Measurements from ENCODE around the gene KCMF1.
A peak's percentile ranks its signal among the peaks of the same experiment; 100 is the strongest.

Gene KCMF1

DNA sequence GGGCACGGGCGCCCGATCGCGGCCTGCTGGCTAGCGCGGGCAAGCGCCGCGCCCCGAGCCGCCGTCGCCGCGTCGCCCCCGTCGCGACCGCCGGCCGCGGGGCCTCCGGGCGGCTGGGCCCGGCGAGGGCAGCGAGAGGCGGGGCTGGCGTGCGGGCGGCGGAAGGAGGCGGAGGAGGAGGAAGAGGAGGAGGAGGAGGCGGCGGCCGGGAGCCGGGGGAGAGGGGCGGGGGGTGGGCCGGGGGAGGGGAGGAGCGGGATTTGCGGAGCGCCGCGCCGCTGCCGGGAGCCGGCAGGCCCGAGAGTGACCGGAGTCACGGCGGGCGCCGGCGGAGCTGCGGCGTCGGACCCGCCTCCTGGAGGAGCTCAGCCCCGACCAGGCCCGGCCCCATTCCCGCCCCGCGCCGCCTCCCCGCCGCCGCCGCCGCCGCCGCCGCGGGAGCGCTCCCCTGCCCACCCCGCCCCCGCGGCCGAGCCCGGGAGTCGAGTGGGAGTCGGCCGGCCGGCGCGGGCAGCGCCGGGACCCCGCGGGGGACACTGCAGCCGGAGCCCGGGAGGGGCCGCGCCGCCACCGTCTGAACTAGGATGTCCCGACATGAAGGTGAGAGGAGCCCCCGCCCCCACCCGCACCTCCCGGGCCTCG lies at the start of gene KCMF1:
Gene KCMF1 (plus strand): TSS at position 294 of the 642 bp plus-strand sequence. CDS start 291 bp downstream, at position 585.
- peak; percentile 70 to 81 for DNase-seq

DNA sequence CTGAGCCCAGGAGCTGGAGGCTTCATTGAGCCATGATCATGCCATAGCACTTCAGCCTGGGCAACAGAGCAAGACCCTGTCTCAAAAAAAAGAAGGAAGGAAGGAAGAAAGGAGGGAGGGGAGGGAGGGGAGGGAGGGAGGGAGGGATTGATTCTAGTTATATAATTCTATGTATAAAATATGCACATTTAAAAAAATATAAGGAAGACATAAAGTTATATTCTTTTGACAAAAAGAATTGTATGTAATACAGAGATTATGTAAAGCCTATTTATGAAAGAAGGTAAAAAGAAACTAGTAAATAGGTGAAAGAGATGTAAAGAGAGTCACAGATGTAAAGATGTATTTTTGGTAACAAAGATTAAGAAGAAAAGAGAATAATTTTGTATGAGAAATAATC lies 48.0 kb upstream of the KCMF1 start:
- DNase-seq, result no peak

DNA sequence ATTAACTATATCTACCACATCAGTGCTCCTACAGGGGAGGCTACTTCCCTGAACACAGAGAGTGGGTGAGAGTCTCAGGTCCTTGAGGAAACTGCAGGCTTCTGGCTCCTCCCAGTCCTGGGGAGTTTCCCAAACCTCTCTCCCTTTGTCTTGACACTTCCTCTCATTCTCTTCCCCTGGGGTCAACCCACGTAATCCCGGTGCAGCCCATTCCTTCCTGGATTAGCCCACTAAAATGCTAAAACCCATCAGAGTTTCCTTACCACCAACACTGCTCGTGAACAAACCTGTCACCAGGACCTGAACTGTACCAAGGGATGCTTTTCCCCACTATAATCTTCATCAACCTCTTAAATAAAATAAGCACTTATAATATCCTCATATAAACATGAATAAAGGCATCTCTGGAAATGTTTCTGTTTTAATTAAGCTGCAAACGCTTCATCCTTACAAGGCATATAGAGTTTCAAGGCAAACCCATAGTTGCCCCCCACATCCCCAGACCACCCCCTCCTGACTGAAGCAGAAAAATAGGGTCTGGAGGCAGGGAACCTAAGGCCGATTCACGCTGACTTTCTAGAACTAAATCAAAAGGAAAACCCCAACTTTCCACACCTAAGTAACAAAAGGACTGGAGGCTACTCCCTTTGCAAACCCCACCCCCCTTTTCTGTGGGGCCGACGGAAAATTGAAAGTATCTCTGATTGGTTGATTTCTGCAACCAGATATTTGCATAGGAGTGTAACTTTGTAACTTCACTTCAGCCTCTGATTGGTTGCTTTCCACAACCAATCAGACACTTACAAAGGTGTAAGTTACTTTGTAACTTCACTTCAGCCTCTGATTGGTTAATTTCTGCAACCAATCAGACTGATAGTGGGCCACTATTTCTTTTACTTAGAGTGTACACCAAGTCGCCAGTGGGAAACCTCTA lies 46.5 kb upstream of the KCMF1 start:
- DNase-seq, result peak; percentile 45 to 55

DNA sequence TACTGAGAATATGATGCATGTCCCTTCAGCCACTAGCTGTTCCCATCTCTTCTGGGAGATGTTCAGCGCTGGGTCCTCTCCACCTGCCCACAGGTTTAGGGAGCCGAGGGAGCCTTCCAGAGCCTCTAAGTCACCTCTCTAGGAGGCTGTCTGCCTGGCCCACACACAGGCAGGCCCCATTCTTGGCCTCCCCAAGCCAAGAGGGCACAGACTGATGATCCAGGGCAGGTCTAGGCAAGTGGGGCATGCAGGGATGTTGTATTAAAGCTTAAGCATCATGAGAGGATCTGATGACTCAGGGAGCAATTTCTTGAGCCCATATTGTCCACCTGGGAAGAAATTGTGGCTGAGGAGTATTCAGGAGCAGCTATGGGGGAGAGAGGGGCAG lies 45.6 kb upstream of the KCMF1 start:
- no peak for DNase-seq

DNA sequence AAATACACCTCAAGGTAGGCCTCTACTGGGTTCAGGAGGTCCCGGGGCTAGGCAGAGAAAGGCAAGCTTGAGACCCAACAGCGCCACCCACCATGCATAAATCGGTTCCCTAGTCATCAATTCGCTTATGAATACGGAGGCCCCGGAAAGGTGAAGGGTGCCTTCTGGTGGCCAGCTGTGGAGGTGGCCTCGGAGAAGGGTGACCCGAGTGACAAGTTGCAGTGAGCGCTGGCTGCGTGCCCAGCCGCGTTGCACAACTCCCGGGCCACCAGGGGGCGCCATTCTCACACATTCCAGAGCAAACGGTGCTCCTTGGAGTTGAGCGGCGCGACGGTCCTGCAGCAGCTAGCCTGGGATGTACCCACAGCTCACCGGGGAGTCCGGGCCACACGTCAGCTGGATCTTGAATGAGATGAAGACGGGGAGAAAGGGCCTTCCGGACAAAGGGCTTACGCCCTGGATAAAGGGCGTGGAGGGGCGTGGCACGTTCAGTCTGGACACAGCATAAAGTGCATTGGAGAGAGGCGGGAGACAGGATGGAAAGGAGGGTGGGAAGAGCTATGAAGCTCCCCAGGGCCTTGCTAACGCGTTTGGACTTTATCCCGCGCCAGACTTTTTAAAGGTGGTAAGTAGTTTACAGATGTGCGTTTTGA lies 45.1 kb upstream of the KCMF1 start:
- DNase-seq, result peak; percentile 100

DNA sequence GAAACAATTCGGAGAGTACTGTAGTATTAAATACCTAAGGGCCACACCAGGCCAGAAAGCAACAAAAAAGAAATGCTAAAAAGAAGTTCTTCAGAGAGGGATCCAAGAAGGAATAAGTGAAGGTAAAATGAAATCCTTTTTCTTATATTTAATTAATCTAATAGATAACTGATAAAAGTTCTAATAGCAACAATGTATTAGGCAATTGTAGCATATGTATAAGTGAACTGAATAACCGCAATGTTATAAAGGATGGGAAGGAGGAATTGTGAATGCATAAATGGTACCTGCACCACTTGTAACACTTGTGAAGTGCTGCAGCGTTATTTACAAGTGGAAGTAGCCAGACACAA lies 43.7 kb upstream of the KCMF1 start:
- DNase-seq, result no peak

DNA sequence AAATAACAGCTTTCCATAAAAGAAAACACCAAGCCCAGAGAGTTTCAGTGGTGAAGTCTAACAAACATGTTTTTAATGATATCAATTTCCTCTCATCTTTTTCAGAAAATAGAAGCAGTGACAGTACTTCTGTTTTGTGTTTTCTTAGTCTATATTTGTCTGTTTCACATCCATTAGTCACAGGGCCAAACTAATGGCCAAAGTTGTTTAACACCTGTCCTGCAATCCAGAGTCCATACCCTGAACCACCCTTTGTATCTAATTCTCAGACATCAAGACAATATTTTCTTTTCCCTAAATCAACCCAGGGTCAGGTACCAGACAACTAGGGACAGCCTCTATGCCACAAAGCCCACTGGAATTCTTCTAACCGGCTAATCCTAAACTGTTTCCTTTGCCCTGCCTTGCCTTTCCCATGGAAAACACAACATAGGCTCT lies 39.6 kb upstream of the KCMF1 start:
- DNase-seq, result no peak

DNA sequence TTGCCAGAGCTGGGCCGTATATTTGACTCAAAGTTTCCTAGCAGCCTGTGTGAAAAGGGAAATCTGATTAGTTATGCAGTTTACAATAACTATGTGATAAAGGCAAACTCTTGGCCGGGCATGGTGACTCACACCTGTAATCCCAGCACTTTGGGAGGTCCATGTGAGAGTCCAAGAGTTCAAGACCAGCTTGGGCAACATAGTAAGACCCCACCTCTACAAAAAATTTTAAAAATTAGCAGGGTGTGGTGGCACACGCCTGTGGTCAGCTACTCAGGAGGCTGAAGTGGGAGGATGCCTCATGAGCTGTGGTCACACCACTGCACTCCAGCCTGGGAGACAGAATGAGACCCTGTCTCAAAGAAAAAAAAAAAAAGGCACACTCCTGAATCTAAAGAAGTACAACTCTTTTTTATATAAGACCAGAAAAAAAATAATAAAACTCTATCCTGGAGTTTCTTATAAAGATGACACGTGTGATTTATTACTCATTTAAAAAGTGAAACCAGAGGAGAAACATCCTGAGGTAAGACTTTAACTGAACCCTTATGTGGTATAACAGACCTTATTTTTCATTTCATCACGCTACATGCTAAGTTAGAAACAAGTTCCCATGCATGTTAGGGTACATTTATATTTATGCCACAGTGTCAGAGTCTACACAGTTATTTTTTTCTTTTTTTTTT lies 32.6 kb upstream of the KCMF1 start:
- DNase-seq, result peak; percentile 60 to 62

DNA sequence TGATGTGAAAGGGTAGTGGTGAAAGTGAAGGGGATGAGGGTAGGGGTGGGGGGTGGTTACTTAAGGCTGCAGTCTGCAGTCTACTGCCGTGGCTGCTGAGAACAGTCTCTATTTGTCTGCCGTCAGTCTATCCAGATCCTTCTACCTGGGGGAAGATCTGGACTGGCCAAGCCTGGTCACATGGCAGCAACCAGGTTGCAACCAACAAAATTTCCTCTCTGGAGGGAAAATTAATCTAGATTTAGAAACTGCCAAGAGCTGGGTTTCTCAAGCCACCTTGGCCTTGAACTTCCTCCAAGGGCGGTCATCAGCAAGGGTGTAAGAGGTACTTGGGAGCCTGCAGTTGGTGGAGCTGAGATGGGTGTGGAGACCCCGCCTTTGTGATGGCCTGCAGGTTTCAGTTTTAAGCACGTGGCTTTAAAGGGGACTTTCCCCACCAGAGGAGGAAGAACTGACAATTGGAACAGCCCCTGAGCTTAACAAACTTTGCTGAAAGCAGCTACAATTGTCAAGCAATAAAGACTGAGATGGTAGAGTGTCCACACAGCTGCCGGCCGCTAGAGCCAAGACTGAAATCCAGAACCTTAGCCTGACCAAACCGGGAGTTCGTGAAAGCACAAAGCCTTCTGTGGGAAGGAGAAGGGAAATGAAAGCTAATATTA lies 31.4 kb upstream of the KCMF1 start:
- peak; percentile 72 for DNase-seq

DNA sequence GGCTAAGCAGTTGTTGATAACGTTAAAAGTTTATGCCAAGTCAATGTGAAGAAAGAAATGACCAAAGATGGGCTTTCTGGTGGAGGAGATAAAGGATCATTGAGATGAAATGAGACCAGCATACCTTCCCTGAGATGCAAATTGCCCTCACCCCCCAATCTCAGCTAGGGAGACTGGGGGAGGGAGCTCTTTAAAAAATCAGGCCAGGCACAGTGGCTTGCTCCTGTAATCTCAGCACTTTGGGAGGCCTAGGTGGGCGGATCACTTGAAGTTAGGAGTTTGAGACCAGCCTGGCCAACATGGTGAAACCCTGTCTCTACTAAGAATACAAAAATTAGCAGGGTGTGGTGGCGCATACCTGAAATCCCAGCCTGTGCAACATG lies 30.9 kb upstream of the KCMF1 start:
- no peak for DNase-seq

DNA sequence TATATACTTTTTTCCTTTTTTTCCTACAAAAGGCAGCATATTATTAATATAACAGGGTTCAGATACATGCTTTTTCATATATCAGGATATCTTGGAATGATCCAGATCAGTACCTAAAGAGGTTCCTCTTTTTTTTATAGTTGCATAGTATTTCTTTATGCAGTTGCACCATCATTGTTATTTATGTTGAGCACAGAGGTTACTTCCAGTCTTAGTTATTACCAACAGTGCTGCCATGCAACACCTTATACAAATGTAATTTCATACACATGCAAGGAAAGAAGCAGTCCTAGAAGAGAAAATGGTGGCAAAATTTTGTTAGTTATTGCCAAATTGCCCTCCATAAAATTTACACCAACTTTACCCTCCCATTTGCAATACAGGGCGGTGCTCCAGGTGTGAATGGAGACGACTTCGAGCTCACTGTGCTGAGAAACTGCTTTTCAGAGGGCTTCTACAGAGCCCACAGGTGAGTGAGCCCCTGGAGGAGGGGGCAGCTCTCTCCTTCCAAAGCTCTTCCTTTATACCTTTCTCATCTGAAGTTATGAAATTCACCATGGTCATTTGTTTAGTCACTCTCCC lies 30.0 kb upstream of the KCMF1 start:
- no peak for DNase-seq

DNA sequence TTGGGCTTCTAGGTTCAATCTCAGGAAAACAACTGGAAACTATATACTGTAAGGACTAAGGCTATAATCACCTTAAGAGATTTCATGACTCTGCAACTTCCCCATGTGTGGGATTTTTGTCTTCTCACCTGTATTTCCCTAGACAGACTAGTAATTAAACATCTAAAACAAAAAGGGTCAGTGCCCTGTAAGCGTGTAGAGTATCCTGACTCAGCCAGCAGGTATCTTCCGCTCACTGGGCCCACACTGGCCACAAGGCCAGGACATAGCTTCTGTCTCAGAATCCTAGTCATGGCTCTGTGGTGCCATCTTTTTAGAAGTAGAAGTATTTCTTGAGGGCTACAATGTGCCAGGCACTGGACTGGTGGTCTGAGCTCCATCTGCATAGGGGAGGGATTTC lies 28.8 kb upstream of the KCMF1 start:
- DNase-seq, result no peak

DNA sequence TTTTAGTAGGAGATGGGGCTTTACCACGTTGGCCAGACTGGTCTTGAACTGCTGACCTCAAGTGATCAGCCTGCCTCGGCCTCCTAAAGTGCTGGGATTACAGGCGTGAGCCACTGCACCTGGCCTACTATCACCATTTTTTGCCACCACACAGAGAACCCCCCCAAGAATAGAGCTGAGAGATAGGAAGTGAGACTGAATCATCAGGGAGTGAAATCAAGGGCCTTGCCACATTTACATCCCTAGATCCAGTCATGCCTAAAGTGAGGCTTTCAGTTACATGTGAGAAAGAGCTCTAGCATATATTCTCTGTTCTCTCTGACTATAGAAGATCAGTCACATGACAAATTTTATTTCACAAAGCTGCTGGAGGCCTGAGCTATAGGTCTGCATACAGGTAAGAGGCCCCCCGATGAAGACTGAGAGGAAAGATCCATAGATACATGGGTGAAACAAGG lies 28.0 kb upstream of the KCMF1 start:
- no peak for DNase-seq

DNA sequence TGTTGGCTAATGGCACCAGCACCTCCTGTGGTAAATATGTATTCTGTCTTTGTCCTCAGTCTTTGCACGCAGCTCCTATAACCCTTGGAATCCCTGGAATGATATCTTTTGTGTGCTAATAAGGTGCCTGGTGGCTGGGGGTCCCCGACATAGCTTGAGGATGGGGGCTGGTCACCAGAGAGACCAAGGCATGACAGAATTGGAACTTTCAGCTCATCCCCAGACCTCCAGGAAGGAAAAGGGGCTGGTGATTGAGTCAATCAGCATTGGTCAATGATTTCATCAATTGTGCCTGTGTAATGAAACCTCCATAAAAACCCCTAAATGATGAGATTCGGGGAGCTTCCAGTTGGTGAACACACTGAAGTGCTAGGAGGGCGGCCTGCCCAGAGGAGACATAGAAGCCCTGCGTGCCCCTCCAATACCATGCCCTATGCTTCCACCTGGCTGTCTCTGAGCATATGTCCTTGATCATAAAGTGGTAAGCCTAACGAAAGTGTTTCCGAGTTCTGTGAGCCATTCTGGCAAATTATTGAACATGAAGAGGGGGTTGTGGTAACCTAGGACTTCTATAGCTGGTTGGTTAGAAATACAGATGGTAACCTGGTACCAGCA lies 26.6 kb upstream of the KCMF1 start:
- DNase-seq, result no peak

DNA sequence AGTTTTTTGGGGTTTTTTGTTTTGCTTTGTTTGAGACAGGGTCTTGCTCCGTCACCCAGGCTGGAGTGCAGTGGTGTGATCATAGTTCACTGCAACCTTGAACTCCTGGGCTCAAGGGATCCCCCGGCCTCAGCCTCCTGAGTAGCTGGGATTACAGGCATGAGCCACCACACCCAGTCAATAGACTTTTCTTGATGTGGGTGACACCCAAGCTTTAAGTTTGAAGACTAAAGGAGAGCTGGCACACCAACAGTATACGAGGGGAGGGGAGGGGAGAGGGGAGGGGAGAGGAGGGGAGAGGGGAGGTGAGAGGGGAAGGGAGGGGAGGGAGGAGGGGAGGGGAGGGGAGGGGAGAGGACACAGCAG lies 25.1 kb upstream of the KCMF1 start:
- peak in 1 of 2 donors; percentile 18 for DNase-seq

DNA sequence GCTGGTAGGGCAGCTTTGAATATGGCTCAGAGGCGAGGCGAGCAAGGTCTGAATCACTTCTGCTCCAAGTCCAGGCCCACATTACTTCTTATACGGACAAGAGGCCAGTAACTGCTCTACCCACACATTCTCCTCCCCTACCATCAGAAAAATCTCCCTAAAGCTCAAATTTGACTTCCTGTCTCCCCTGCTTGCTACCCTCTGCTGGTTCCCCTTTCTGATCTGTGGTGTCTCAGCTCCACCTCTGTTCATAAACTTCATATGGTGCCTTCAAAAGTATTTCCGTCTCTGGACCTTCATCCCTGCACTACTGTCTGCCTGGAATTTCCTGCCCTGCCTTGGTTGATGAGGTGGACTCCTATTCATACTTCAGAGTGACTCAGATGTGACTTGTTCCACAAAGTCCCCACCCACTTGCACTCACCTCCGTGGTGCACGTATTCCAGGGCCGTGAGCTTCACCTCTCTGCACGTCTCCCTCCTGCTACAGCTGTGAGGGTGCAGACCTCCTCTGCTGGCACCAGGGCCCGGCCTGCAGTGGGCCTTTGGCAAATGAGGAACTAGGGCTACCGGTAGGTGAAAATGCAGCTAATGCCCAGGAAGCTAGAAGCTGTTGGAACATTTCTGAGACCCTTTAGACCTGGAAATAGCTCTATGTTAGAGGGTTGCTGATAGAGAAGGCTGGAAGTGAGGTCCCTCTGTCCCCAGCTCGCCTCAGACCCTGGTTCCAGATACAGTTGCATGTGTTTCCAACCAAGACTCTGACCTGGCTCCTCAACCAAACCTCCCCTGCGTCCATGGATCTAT lies 24.6 kb upstream of the KCMF1 start:
- peak; percentile 76 to 78 for DNase-seq

DNA sequence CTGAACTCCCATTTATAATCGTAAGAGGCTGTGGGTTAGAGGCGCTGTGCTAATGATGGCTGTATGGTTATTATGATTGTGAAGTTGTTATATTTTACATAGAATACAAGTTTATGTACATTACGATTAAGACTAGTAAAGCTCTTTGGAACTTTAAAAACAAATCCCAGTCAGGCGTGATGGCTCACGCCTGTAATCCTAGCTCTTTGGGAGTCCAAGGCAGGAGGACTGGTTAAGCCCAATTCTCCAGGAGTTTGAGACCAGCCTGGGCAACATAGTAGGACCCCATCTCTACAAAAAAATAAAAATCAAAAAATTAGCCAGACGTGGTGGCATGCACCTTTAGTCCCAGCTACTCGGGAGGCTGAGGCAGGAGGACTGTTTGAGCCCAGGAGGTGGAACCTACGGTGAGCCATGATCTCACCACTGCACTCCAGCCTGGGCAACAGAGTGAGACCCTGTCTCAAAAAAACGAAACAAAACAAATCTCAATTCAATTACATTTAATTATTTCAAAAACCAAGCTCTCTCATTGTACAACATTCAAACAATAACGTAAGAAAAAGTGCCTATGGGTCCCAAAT lies 23.9 kb upstream of the KCMF1 start:
- no peak for DNase-seq

DNA sequence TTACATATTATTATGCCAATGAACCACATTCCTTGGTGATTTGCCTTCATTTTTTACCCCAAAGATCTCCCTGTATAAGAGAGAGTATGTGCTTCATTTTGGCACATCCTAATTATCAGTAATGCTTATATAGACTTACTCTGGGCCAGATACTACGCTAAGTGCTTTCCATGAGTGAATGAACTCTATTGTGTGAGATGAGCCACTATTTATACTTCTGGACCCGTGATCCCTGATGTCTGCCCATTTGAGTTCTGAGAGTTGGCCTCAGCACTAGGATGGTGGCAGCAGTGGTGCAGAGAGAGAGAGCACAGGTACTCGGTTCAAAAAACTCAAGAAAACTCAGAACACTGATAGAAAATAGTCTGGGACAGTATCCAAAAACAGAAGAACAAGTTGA lies 17.4 kb upstream of the KCMF1 start:
- DNase-seq, result no peak

DNA sequence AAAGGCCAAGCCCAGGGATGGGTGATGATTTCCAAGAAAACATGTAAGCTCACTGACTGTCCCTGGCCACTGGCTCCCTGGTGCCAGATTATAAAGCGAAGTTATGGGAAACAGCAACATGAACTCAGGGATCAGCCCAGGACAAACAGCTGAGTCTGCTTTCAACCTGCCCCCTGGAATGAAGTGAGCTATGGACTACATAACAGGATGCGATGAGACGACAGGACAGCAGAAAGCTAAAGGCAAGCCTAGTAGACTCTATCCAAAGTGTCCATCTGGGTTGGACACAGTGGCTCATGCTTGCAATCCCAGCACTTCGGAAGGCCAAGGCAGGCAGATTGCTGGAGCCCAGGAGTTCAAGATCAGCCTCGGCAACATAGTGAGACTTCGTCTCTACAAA lies 16.6 kb upstream of the KCMF1 start:
- no peak for DNase-seq
